ENCODE measurements around the gene LRRC17.

LRRC17 gene

GRCh38 chr7:102892631-102893278, 20.0 kb upstream of the LRRC17 start:
- CTCF ChIA-PET = interaction anchor here (0.6 kb wide), 1 partner anchor 158 kb away, joined by 3 read pairs; no protein-coding TSS in a partner anchor
- Histone ChIP-seq H3K36me3 (ENCODE audit: control insufficient read depth in 2 of 2, insufficient read depth in 1 of 2, low read length in 2 of 2) (no peaks in the 10 kb centered on the region), H3K4me3 (ENCODE audit: low read depth, low read length) (no peak overlapping the region), H3K4me1 (ENCODE audit: control insufficient read depth, insufficient read depth, low read length) (peaks cover 7% of the 10 kb centered on the region), H3K27ac (ENCODE audit: extremely low read depth, low read depth, low read length) (no peak overlapping the region), H3K9me3 (ENCODE audit: control insufficient read depth, insufficient read depth, low read depth, low read length) (no peaks in the 10 kb centered on the region)
- TF ChIP-seq PRDM1 (tag by site-specific recombination; IDR thresholded peaks at IDR 0.05) (no peak), ZBTB11 (tag by site-specific recombination; conservative IDR thresholded peaks at IDR 0.05; ENCODE audit: low read depth) (peak; percentile 25; the same call in 1 of the 2 replicates)
- POLR2A ChIA-PET = no interaction called here

- Histone ChIP-seq H3K36me3 (ENCODE audit: control insufficient read depth in 2 of 2, insufficient read depth in 1 of 2, low read length in 2 of 2) (no peaks in the 10 kb centered on the region), H3K9me3 (ENCODE audit: control insufficient read depth, insufficient read depth, low read depth, low read length) (no peaks in the 10 kb centered on the region), H3K4me1 (ENCODE audit: control insufficient read depth, insufficient read depth, low read length) (peaks cover 8% of the 10 kb centered on the region), H3K27ac (ENCODE audit: extremely low read depth, low read depth, low read length) (no peak overlapping the region), H3K4me3 (ENCODE audit: low read depth, low read length) (no peak overlapping the region)
- CTCF ChIA-PET = no interaction called here
- POLR2A ChIA-PET = no interaction called here
- no peak for TF ChIP-seq YY1 (tag by site-specific recombination; IDR thresholded peaks at IDR 0.05)
- no peak for TF ChIP-seq ZNF664 (tag by site-specific recombination; IDR thresholded peaks at IDR 0.05)
- TF ChIP-seq ZNF140 (tag by site-specific recombination; IDR thresholded peaks at IDR 0.05) = no peak
- TF ChIP-seq ZNF394 (tag by site-specific recombination; IDR thresholded peaks at IDR 0.05; ENCODE audit: borderline replicate concordance) = no peak
- TF ChIP-seq EGR2 (tag by site-specific recombination; IDR thresholded peaks at IDR 0.05; ENCODE audit: low read depth) = no peak
- TF ChIP-seq ZNF202 (tag by site-specific recombination; IDR thresholded peaks at IDR 0.05; ENCODE audit: borderline replicate concordance) = no peak
- TF ChIP-seq ZBTB11 (tag by site-specific recombination; conservative IDR thresholded peaks at IDR 0.05; ENCODE audit: low read depth) = no peak
- TF ChIP-seq ZNF398 (tag by site-specific recombination; IDR thresholded peaks at IDR 0.05) = no peak
- no peak for TF ChIP-seq ZNF585B (tag by site-specific recombination; IDR thresholded peaks at IDR 0.05)
- no peak for TF ChIP-seq ZNF530 (tag by site-specific recombination; IDR thresholded peaks at IDR 0.05; ENCODE audit: low read depth)
Observed at GRCh38 chr7:102895602-102896001, 17.2 kb upstream of the LRRC17 start.

- CTCF ChIA-PET = no interaction called here
- Histone ChIP-seq H3K4me1 (ENCODE audit: control insufficient read depth, insufficient read depth, low read length) (peaks cover 8% of the 10 kb centered on the region), H3K4me3 (ENCODE audit: low read depth, low read length) (no peak overlapping the region), H3K9me3 (ENCODE audit: control insufficient read depth, insufficient read depth, low read depth, low read length) (no peaks in the 10 kb centered on the region), H3K27ac (ENCODE audit: extremely low read depth, low read depth, low read length) (no peak overlapping the region), H3K36me3 (ENCODE audit: control insufficient read depth in 2 of 2, insufficient read depth in 1 of 2, low read length in 2 of 2) (no peaks in the 10 kb centered on the region)
- POLR2A ChIA-PET = no interaction called here
- no peak for TF ChIP-seq SCRT2 (tag by site-specific recombination; IDR thresholded peaks at IDR 0.05)
- TF ChIP-seq ATF2 (tag by site-specific recombination; IDR thresholded peaks at IDR 0.05; ENCODE audit: low read depth) = 0 out of 2 replicates have a peak, but pooled peaks have one; percentile 52
Observed at GRCh38 chr7:102896585-102896984, 16.2 kb upstream of the LRRC17 start.

Measured in HEK293 (cell line).